BJ (cell line): Measurements from ENCODE around the gene STK17A. TPM values are rescaled to one million over a fixed set of nuclear protein-coding genes. Genes with fewer than 3 reads are reported as not detected.

Experiments
- CTCF ChIA-PET: fragments of 350-600 bp; formaldehyde crosslinking; extraction: SDS; loops from one replicate; lab custom pipeline; 2021; ENCODE audit warnings: antibody characterized with exemption, inconsistent platforms; lab: Yijun Ruan, JAX
- POLR2A ChIA-PET: fragments of 300-600 bp; sonication (Branson Sonifier 250); formaldehyde crosslinking; extraction: SDS; loops from one replicate; lab custom pipeline; 2021; ENCODE audit warnings: antibody characterized with exemption; lab: Charles Lee
- DNase-seq: peaks from one replicate; pipeline ENCODE4 v3.0.0-alpha.2; 2011; ENCODE audit warnings: low read depth
- H3K27me3 ChIP-seq: 2 replicates; pipeline ENCODE4 v1.6.0; 2011; ENCODE audit warnings: low read length; ENCODE audit not compliant: control insufficient read depth, insufficient read depth
- H3K36me3 ChIP-seq: 2 replicates; pipeline ENCODE4 v1.5.1; 2011; ENCODE audit warnings: low read length; ENCODE audit not compliant: control insufficient read depth, insufficient read depth
- H3K4me3 ChIP-seq: 2 replicates; pipeline ENCODE4 v1.5.1; 2011; ENCODE audit warnings: low read depth, mild to moderate bottlenecking, control low read depth, low read length
- CTCF ChIP-seq: IDR thresholded peaks from 2 replicates; pipeline ENCODE4 v1.5.1; 2011; ENCODE audit warnings: low read depth, mild to moderate bottlenecking, control low read depth, inconsistent platforms, low read length, moderate library complexity; ENCODE audit not compliant: insufficient read depth
- polyA plus RNA-seq: library from polyadenylated mRNA; depleted of rRNA; stranded (reverse); fragments of >200 nt; gene quantifications from 2 replicates; pipeline ENCODE4 v1.2.3, GENCODE V29; 2011

Gene STK17A
- polyA plus RNA-seq, 1 experiment, result 12.3 TPM

GRCh38 chr7:43649755-43650274 lies 66.9 kb downstream of the STK17A start:
- no peak for TF ChIP-seq CTCF
- ChIA-PET POLR2A (interaction anchor here (1.0 kb wide), 1 partner anchor 67 kb away, joined by 3 read pairs; the partner anchor contains the start of gene STK17A), CTCF (interaction anchor here (1.5 to 11.3 kb wide), 4 partner anchors 11 to 66 kb away, joined by 3 to 95 read pairs (median 20); partner anchors contain the start of gene STK17A)
- Histone ChIP-seq H3K4me3 (no peak overlapping the region), H3K27me3 (no peaks in the 10 kb centered on the region), H3K36me3 (no peaks in the 10 kb centered on the region; the same call in 1 of the 2 replicates)
- no peak for DNase-seq

DNA sequence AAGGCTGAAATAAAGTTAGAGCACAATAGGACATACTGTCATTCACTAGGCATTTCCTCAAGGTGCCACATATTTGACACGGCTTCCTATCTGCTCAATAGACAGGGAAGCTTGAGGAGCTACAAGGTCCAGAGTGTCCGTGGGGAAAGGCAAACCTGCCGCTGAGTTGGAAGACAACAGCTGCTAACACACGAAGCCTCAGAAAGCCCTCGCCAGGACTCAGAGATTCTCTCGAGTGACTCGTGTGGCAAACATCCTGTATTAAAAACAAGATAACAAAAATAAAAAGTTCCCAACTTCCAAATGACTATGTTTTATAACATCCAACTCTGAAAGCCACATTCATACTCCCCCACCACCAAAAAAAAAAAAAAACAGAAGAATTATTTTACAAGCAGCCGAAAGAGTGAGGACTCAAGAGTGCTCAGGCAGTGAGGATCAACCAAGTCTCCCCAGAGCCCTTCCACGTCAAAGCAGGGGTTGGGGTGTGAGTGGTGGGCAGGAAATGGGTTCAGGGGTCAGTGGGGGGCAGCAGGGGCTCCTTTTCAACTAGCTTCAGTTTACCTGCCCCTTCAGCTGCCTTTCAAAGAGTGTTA lies 67.6 kb downstream of the STK17A start:
- peak; percentile 83 for DNase-seq
- Histone ChIP-seq H3K27me3 (no peaks in the 10 kb centered on the region), H3K36me3 (no peaks in the 10 kb centered on the region; the same call in 1 of the 2 replicates), H3K4me3 (no peak overlapping the region)
- CTCF ChIA-PET, result interaction anchor here (1.5 to 11.3 kb wide), 4 partner anchors 10 to 67 kb away, joined by 3 to 95 read pairs (median 20); partner anchors contain the start of gene STK17A
- TF ChIP-seq CTCF, result no peak
- POLR2A ChIA-PET, result interaction anchor here (0.8 to 1.0 kb wide), 2 partner anchors 68 to 1318 kb away, joined by 3 read pairs; partner anchors contain the start of gene STK17A

GRCh38 chr7:43652364-43652763 lies 69.5 kb downstream of the STK17A start:
- Histone ChIP-seq H3K27me3 (no peaks in the 10 kb centered on the region), H3K36me3 (no peaks in the 10 kb centered on the region), H3K4me3 (no peak overlapping the region)
- CTCF ChIA-PET, result interaction anchor here (1.7 to 11.3 kb wide), 2 partner anchors 48 to 69 kb away, joined by 13 to 95 read pairs; partner anchors contain the start of gene STK17A
- DNase-seq, result no peak
- TF ChIP-seq CTCF, result no peak
- POLR2A ChIA-PET, result no interaction called here

DNA sequence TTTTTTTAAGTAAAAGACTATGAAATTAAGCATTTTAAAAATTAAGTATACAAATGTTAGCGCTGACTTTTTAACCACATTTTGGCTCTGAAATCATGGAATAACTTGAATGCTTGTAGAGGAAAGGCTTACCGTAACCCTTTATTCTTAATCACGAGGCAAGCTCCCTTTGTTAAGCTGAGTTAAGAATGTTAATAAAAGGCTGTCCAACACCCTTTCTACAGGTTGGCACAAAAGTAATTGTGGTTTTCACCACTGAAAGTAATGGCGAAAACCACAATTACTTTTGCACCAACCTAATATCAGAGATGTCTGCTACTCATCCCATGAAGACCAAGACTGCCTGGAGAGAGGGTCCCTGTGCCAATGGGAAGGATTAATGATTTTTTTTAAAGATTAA lies 70.6 kb downstream of the STK17A start:
- H3K4me3 ChIP-seq, result no peak overlapping the region
- ChIA-PET POLR2A (no interaction called here), CTCF (interaction anchor here (0.6 to 11.3 kb wide), 4 partner anchors 47 to 80 kb away, joined by 3 to 95 read pairs (median 3); partner anchors contain the start of gene STK17A)
- DNase-seq, result no peak
- no peaks in the 10 kb centered on the region for H3K27me3 ChIP-seq
- no peaks in the 10 kb centered on the region for H3K36me3 ChIP-seq
- no peak for TF ChIP-seq CTCF

DNA sequence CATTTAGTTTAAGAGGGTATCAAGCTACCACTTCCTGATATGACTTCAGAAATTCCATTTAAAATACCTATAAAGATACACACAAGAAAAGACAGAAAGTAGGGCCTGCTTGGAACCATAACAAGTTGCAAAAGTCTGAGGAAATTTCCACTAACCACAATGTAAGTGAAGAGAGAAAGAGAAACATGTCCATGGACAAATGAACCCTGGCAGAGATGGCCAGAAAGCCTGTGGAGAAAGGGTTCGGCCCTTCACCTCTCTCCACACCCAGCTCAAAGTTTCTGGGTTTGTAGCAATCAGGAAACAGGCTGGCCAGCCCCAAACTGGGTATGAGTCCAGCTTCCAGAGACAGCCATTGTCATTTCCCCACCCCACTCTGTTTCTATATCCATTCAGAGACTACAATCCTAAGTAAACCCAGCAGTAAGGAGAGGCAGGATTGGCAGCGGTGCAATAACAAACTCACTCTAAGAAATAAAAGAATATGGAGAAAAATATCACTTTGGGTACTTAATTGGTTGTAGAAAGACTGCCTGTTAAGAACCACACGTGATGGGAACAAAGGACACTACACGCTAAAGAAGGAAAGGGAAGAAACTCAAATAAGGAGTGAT lies 71.1 kb downstream of the STK17A start:
- no peak for TF ChIP-seq CTCF
- DNase-seq, result no peak
- POLR2A ChIA-PET, result no interaction called here
- CTCF ChIA-PET, result interaction anchor here (0.6 to 1.1 kb wide), 3 partner anchors 47 to 80 kb away, joined by 3 read pairs; no protein-coding TSS in a partner anchor
- no peak overlapping the region for H3K4me3 ChIP-seq
- H3K36me3 ChIP-seq, result no peaks in the 10 kb centered on the region
- H3K27me3 ChIP-seq, result no peaks in the 10 kb centered on the region
